NCI-H524 (cell line): Measurements from ENCODE around the gene NDFIP1.
"Not testable (repeated sequence)": the region's sequence is repeated elsewhere in the genome, so short reads cannot be mapped to it uniquely, and the experiment has no call there.

Experiments
- DNase-seq, 2 experiments: peaks; one replicate each; lab custom pipeline; 2025; lab: John Stamatoyannopoulos, UW

The NDFIP1 gene

GRCh38 chr5:142154449-142154841 lies 45.9 kb downstream of the NDFIP1 start:
- DNase-seq, result not testable (repeated sequence)

- no peak for DNase-seq
Measured at GRCh38 chr5:142156839-142157463, 48.4 kb downstream of the NDFIP1 start.

GRCh38 chr5:142159354-142159753 lies 50.8 kb downstream of the NDFIP1 start:
- no peak for DNase-seq

- no peak for DNase-seq
Measured at GRCh38 chr5:142164315-142164714, 55.7 kb downstream of the NDFIP1 start.

GRCh38 chr5:142166754-142167153 lies 58.2 kb downstream of the NDFIP1 start:
- DNase-seq, result no peak

GRCh38 chr5:142167458-142167857 lies 58.9 kb downstream of the NDFIP1 start:
- DNase-seq, result no peak

GRCh38 chr5:142168365-142168764 lies 59.8 kb downstream of the NDFIP1 start:
- DNase-seq, result no peak

- peak in 1 of 2 experiments; percentile 9 for DNase-seq
Measured at GRCh38 chr5:142170254-142170953, 61.8 kb downstream of the NDFIP1 start.

- DNase-seq, result no peak
Measured at GRCh38 chr5:142171270-142171669, 62.7 kb downstream of the NDFIP1 start.

GRCh38 chr5:142175039-142175438 lies 66.5 kb downstream of the NDFIP1 start:
- peak; percentile 63 to 87 for DNase-seq

GRCh38 chr5:142175461-142176142 lies 67.0 kb downstream of the NDFIP1 start:
- DNase-seq, result peak in 1 of 2 experiments; percentile 59

GRCh38 chr5:142176255-142176654 lies 67.7 kb downstream of the NDFIP1 start:
- no peak for DNase-seq

- DNase-seq, result no peak
Measured at GRCh38 chr5:142178651-142179050, 70.1 kb downstream of the NDFIP1 start.

GRCh38 chr5:142179776-142180387 lies 71.3 kb downstream of the NDFIP1 start:
- DNase-seq, result no peak

GRCh38 chr5:142181096-142181495 lies 72.5 kb downstream of the NDFIP1 start:
- peak in 1 of 2 experiments; percentile 4 for DNase-seq

- DNase-seq, result no peak
Measured at GRCh38 chr5:142181547-142182163, 73.1 kb downstream of the NDFIP1 start.

- DNase-seq, result no peak
Measured at GRCh38 chr5:142182840-142183239, 74.3 kb downstream of the NDFIP1 start.

GRCh38 chr5:142183561-142183960 lies 75.0 kb downstream of the NDFIP1 start:
- DNase-seq, result no peak

GRCh38 chr5:142184988-142185387 lies 76.4 kb downstream of the NDFIP1 start:
- DNase-seq, result no peak

GRCh38 chr5:142186514-142186856 lies 77.9 kb downstream of the NDFIP1 start:
- DNase-seq, result no peak

GRCh38 chr5:142186857-142187594 lies 78.4 kb downstream of the NDFIP1 start:
- DNase-seq, result no peak

- not testable (repeated sequence) for DNase-seq
Measured at GRCh38 chr5:142188691-142189090, 80.1 kb downstream of the NDFIP1 start.
